H1 (cell line): ENCODE measurements around the gene KRT84. TPM values are rescaled to one million over a fixed set of nuclear protein-coding genes. Genes with fewer than 3 reads are reported as not detected.

Experiments used
- polyA plus RNA-seq, 7 experiments: library from polyadenylated mRNA; depleted of rRNA in 3 of 7; stranded (reverse) in 5 of 7; unstranded in 2 of 7; fragments of >200 nt in 5 of 7; fragments of 200-250 nt in 2 of 7; gene quantifications; 1 replicate in 5 of 7; 2 replicates in 1 of 7; 4 replicates in 1 of 7; pipeline versions ENCODE4 v1.2.1 to v1.2.3, GENCODE V29; 2011 to 2013; ENCODE audit warnings: missing spikeins in 2 of 7, mixed read lengths in 2 of 7
- total RNA-seq: library from RNA; stranded (reverse); fragmentation: NEBNext Ultra II Directional; extraction: Animal tissue kit (Norgen Biotek cat#: 25700); gene quantifications from 2 replicates; pipeline ENCODE4 v1.2.1, GENCODE V29; 2021
- TF ChIP-seq, protein P1 (sequence below): fragments of 300-600 bp; sonication (generic); IDR thresholded peaks from 2 replicates; pipeline ENCODE4 v1.7.1; 2012; ENCODE audit warnings: low read length, moderate library complexity, mild to moderate bottlenecking, inconsistent platforms; ENCODE audit not compliant: insufficient replicate concordance

Gene KRT84
- total and polyA plus RNA-seq, 2 of the 8 experiments (the other 6 are each of a cell fraction or from before 2014, with no cell fraction given) = not detected

DNA sequence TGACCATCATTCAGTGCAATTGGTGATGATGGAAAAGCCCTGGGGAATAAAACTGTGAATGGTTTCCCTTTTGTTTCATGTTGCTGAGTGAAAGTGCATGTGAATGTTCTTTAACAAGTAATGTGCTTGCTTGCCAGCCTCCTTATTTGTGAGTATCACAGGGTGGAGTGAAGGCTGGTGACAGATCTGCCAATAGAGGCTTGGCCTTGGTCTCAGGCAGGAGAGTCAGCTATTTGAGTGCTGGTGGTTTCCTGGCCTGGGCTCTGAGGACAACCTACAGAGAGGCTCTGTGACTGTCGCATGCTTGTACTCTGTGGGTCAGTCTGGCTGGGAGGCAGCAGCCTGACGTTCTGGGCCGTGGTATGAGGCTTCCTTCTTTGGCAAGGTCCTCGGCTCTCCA is 38.9 kb downstream of the KRT84 start (continued):
- TF ChIP-seq, protein P1, sequence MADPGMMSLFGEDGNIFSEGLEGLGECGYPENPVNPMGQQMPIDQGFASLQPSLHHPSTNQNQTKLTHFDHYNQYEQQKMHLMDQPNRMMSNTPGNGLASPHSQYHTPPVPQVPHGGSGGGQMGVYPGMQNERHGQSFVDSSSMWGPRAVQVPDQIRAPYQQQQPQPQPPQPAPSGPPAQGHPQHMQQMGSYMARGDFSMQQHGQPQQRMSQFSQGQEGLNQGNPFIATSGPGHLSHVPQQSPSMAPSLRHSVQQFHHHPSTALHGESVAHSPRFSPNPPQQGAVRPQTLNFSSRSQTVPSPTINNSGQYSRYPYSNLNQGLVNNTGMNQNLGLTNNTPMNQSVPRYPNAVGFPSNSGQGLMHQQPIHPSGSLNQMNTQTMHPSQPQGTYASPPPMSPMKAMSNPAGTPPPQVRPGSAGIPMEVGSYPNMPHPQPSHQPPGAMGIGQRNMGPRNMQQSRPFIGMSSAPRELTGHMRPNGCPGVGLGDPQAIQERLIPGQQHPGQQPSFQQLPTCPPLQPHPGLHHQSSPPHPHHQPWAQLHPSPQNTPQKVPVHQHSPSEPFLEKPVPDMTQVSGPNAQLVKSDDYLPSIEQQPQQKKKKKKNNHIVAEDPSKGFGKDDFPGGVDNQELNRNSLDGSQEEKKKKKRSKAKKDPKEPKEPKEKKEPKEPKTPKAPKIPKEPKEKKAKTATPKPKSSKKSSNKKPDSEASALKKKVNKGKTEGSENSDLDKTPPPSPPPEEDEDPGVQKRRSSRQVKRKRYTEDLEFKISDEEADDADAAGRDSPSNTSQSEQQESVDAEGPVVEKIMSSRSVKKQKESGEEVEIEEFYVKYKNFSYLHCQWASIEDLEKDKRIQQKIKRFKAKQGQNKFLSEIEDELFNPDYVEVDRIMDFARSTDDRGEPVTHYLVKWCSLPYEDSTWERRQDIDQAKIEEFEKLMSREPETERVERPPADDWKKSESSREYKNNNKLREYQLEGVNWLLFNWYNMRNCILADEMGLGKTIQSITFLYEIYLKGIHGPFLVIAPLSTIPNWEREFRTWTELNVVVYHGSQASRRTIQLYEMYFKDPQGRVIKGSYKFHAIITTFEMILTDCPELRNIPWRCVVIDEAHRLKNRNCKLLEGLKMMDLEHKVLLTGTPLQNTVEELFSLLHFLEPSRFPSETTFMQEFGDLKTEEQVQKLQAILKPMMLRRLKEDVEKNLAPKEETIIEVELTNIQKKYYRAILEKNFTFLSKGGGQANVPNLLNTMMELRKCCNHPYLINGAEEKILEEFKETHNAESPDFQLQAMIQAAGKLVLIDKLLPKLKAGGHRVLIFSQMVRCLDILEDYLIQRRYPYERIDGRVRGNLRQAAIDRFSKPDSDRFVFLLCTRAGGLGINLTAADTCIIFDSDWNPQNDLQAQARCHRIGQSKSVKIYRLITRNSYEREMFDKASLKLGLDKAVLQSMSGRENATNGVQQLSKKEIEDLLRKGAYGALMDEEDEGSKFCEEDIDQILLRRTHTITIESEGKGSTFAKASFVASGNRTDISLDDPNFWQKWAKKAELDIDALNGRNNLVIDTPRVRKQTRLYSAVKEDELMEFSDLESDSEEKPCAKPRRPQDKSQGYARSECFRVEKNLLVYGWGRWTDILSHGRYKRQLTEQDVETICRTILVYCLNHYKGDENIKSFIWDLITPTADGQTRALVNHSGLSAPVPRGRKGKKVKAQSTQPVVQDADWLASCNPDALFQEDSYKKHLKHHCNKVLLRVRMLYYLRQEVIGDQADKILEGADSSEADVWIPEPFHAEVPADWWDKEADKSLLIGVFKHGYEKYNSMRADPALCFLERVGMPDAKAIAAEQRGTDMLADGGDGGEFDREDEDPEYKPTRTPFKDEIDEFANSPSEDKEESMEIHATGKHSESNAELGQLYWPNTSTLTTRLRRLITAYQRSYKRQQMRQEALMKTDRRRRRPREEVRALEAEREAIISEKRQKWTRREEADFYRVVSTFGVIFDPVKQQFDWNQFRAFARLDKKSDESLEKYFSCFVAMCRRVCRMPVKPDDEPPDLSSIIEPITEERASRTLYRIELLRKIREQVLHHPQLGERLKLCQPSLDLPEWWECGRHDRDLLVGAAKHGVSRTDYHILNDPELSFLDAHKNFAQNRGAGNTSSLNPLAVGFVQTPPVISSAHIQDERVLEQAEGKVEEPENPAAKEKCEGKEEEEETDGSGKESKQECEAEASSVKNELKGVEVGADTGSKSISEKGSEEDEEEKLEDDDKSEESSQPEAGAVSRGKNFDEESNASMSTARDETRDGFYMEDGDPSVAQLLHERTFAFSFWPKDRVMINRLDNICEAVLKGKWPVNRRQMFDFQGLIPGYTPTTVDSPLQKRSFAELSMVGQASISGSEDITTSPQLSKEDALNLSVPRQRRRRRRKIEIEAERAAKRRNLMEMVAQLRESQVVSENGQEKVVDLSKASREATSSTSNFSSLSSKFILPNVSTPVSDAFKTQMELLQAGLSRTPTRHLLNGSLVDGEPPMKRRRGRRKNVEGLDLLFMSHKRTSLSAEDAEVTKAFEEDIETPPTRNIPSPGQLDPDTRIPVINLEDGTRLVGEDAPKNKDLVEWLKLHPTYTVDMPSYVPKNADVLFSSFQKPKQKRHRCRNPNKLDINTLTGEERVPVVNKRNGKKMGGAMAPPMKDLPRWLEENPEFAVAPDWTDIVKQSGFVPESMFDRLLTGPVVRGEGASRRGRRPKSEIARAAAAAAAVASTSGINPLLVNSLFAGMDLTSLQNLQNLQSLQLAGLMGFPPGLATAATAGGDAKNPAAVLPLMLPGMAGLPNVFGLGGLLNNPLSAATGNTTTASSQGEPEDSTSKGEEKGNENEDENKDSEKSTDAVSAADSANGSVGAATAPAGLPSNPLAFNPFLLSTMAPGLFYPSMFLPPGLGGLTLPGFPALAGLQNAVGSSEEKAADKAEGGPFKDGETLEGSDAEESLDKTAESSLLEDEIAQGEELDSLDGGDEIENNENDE = no peak
